Measurements from ENCODE around the gene WDR6.

DNA sequence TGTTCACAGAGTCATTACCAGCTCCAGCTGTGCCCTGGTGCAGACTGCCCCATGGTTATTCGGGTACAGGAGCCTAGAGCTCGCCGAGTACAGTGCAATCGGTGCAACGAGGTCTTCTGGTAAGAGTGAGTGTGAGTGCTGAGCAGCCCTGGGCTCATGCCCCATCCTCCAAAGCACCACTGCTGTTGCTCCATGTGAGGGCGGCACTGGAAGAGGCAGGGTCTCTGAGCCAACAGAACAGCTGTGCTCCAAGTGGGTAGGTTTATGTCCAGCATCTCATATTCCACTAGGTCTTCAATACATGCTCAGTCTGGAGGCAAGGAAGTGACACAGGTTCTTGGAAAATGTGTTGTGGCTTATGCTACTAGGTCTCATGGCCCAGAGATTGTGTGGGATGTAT is 36.6 kb upstream of the WDR6 start:
- TF ChIP-seq POLR2A (IDR thresholded peaks at IDR 0.05; ENCODE audit: low read depth, low read length) (no peak), POU2F2 (IDR thresholded peaks at IDR 0.05; ENCODE audit: low read depth, low read length) (no peak), SPI1 (IDR thresholded peaks at IDR 0.05; ENCODE audit: low read depth, low read length) (no peak)
